ENCODE measurements around the gene ZMIZ1.

ZMIZ1 gene

DNA sequence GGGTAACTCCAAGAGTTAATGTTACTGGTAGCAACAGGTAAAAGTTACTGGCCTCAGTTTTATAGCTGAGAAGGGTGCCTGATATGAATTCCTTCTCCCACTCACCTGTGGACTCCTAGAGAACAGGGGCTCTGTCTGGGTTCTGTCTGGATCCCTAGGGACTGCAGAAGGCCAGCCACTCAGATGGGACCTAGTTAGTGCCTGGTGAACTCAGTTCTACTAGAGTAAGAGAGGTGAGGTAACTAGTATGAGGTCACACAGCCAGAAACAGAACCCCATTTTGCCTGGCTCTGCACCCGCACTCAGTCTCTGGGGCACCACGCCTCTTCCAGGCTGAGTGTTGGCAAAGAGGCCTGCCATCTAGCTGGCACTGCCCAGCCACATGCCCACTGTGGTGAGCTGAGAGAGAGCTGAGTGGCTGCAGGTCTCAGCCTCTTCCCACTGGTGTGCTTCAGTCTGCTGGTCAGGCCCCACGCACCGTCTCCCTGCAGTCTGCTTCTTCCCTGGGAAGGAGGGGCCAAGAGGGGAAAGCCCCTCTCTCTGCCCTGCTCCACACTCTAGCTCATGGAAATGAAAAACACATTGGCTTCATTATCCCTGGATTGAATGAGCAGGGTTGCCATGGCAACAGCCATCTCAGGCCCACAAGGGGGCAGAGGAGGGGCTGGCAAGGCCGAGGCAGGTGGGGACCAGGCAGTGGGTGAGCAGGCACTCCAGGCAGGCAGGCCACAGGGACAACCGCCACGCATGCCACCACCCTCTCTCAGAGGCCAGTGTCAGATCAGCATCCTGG, 110.6 kb downstream of the ZMIZ1 start:
- TF ChIP-seq YY1 (IDR thresholded peaks at IDR 0.05; ENCODE audit: insufficient read depth, insufficient read length): no peak
- TF ChIP-seq ZNF274 (IDR thresholded peaks at IDR 0.05; ENCODE audit: low read depth, low read length): no peak
- no peak for TF ChIP-seq SUZ12 (IDR thresholded peaks at IDR 0.05; ENCODE audit: extremely low read depth, insufficient read depth, insufficient read length)
- no peaks in the 10 kb centered on the region for H3K9me3 ChIP-seq (ENCODE audit: insufficient read depth, low read length)
- DNase-seq (ENCODE audit: low read depth, low spot score): no peak

DNA sequence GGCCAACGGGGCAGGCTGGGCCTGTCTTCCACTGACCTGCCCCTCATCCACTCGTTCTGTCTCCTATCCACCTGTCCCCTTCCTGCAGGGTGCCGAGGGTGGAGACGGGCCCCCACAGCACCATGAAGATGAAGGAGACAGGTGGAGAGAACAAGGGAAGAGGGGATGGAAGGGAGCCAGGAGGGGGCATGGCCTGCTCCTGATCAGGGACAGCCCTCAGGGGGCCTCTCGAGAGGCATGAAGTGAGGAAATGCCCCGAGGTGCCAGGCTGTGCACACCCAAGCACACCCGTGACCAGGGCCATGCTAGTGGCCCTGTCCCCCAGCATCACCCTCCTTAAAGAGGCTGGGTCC, 111.2 kb downstream of the ZMIZ1 start:
- no peak for DNase-seq (ENCODE audit: low read depth, low spot score)
- H3K4me1 ChIP-seq (ENCODE audit: insufficient read depth, insufficient read length): peaks cover 48% of the 10 kb centered on the region
- H3K27me3 ChIP-seq (ENCODE audit: insufficient read depth, insufficient read length): no peaks in the 10 kb centered on the region
- TF ChIP-seq ZNF274 (IDR thresholded peaks at IDR 0.05; ENCODE audit: low read depth, low read length): no peak
- no peak for TF ChIP-seq SUZ12 (IDR thresholded peaks at IDR 0.05; ENCODE audit: extremely low read depth, insufficient read depth, insufficient read length)
- peaks cover 54% of the 10 kb centered on the region for H3K36me3 ChIP-seq (ENCODE audit: insufficient read depth, insufficient read length, low read length)
- H3K9ac ChIP-seq (ENCODE audit: insufficient read length, low read depth): no peak overlapping the region
- no peaks in the 10 kb centered on the region for H3K9me3 ChIP-seq (ENCODE audit: insufficient read depth, low read length)
- H3K4me3 ChIP-seq (ENCODE audit: insufficient read length, low read depth): no peak overlapping the region

More for the DNA sequence above, 110.6 kb downstream of the ZMIZ1 start:
- Histone ChIP-seq H3K36me3 (ENCODE audit: insufficient read depth, insufficient read length, low read length) (peaks cover 57% of the 10 kb centered on the region), H3K4me1 (ENCODE audit: insufficient read depth, insufficient read length) (peaks cover 48% of the 10 kb centered on the region), H3K27me3 (ENCODE audit: insufficient read depth, insufficient read length) (no peaks in the 10 kb centered on the region), H3K9ac (ENCODE audit: insufficient read length, low read depth) (peak overlapping the region; percentile 17), H3K4me3 (ENCODE audit: insufficient read length, low read depth) (no peak overlapping the region)

DNA sequence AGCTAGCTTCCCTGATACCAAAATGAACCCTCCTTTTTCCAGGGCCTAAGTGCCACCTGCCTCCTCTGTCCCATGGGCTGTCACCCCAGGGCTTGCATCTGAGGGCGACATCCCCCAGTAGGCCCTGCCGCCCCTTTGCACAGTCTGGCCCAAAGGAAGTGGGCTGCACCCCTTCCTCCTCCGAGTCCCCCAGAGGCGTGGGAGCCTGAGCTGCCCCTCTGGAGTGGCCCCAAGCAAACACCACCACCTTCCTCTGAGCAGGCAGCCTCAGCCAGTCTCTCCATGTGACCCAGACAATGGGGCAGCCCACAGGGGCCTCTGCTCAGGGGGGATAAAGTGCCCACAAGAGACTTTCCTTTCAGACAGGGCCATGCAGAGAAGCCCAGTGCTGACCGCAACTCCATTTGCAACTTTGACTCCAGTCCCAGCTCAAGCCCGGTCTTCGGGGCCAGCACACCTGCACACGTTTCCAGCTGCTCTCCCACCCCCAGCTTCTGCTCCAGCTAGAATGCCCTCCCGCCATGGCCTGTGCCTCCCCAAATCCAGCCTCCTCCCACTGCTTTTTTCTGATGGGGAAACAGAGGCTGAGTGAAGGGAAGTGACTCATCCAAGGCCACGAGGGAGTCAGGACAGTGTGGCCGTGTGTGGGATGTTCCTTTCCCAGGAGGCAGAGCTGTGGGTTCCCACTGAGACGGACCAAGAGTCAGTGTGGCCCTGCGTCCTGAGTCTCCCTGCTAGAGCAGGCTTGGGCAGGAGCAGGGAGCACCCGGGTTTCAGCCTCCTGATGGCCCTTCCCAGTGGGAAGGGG, 111.9 kb downstream of the ZMIZ1 start:
- H3K27me3 ChIP-seq (ENCODE audit: insufficient read depth, insufficient read length): no peaks in the 10 kb centered on the region
- H3K4me3 ChIP-seq (ENCODE audit: insufficient read length, low read depth): no peak overlapping the region
- H3K9me3 ChIP-seq (ENCODE audit: insufficient read depth, low read length): no peaks in the 10 kb centered on the region
- peaks cover 50% of the 10 kb centered on the region for H3K36me3 ChIP-seq (ENCODE audit: insufficient read depth, insufficient read length, low read length)
- TF ChIP-seq SUZ12 (IDR thresholded peaks at IDR 0.05; ENCODE audit: extremely low read depth, insufficient read depth, insufficient read length): no peak
- no peak for TF ChIP-seq YY1 (IDR thresholded peaks at IDR 0.05; ENCODE audit: insufficient read depth, insufficient read length)
- no peak for TF ChIP-seq ZNF274 (IDR thresholded peaks at IDR 0.05; ENCODE audit: low read depth, low read length)
- H3K9ac ChIP-seq (ENCODE audit: insufficient read length, low read depth): no peak overlapping the region
- H3K4me1 ChIP-seq (ENCODE audit: insufficient read depth, insufficient read length): peaks cover 44% of the 10 kb centered on the region
- DNase-seq (ENCODE audit: low read depth, low spot score): no peak

DNA sequence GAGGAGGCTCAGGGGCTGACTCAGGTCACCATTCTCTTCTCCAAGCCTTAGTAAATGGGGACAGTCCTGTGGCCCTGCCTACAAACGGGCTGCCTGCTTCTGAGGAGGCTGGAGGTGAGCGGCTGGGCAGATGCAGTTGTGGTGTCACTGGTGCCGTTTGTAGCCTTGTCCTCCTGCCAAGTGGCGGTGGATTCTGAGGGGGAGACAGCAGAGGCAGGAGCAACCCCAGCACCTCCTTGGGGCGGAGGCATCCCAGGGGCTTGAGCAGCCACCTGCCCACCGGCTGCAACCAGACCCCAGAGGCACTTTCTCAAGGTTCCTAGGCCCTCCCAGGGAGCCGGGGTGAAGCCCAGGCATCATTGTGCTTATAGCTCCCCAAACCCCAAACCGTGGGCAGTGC, 112.5 kb downstream of the ZMIZ1 start:
- no peak overlapping the region for H3K9ac ChIP-seq (ENCODE audit: insufficient read length, low read depth)
- no peak overlapping the region for H3K4me3 ChIP-seq (ENCODE audit: insufficient read length, low read depth)
- no peaks in the 10 kb centered on the region for H3K27me3 ChIP-seq (ENCODE audit: insufficient read depth, insufficient read length)
- TF ChIP-seq SUZ12 (IDR thresholded peaks at IDR 0.05; ENCODE audit: extremely low read depth, insufficient read depth, insufficient read length) (no peak), YY1 (IDR thresholded peaks at IDR 0.05; ENCODE audit: insufficient read depth, insufficient read length) (no peak), ZNF274 (IDR thresholded peaks at IDR 0.05; ENCODE audit: low read depth, low read length) (no peak)
- H3K4me1 ChIP-seq (ENCODE audit: insufficient read depth, insufficient read length): peaks cover 42% of the 10 kb centered on the region
- no peak for DNase-seq (ENCODE audit: low read depth, low spot score)
- H3K36me3 ChIP-seq (ENCODE audit: insufficient read depth, insufficient read length, low read length): peaks cover 55% of the 10 kb centered on the region
- no peaks in the 10 kb centered on the region for H3K9me3 ChIP-seq (ENCODE audit: insufficient read depth, low read length)

DNA sequence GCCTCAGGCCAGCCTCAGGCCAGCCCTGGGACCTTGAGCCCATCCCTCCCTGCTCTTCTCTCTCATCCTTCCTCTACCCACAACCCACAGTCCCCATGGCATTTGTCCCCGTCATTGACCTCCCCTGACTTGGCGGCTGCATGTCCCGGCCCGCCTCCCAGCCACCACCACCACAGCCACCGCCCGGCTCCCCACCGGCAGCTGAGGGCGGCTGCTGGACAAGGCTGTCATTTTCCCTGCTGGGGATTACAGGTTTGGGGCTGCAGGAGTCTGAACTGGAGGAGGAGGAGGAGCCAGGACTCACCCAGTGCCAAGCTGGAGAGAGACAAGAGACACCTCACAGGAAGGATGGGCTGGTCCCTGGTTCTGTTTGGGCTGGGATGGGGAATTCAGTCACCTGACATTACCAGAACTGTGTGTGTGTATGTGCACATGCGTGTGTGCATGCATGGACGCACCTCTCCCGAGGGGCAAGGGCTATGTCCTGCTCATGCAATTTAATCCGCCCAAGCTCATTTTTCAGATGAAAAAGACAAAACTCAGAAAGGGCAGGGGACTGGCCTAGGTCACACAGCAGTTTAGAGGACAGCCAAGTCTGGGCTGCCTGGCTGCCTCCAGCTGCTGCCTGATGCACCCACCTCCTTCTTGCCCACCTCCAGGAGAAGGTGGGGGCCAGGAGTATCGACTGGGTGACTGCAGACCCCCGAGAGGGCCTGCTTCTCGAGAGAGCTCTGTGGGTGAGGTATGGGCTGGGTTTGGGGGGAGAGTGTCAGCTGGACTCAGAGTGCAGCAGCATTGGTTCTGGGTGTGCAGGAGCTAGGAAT, 113.1 kb downstream of the ZMIZ1 start:
- H3K36me3 ChIP-seq (ENCODE audit: insufficient read depth, insufficient read length, low read length): peaks cover 60% of the 10 kb centered on the region
- no peak for DNase-seq (ENCODE audit: low read depth, low spot score)
- TF ChIP-seq YY1 (IDR thresholded peaks at IDR 0.05; ENCODE audit: insufficient read depth, insufficient read length) (no peak), ZNF274 (IDR thresholded peaks at IDR 0.05; ENCODE audit: low read depth, low read length) (no peak), SUZ12 (IDR thresholded peaks at IDR 0.05; ENCODE audit: extremely low read depth, insufficient read depth, insufficient read length) (no peak)
- H3K4me1 ChIP-seq (ENCODE audit: insufficient read depth, insufficient read length): peaks cover 42% of the 10 kb centered on the region
- H3K27me3 ChIP-seq (ENCODE audit: insufficient read depth, insufficient read length): no peaks in the 10 kb centered on the region
- no peaks in the 10 kb centered on the region for H3K9me3 ChIP-seq (ENCODE audit: insufficient read depth, low read length)
- no peak overlapping the region for H3K4me3 ChIP-seq (ENCODE audit: insufficient read length, low read depth)
- H3K9ac ChIP-seq (ENCODE audit: insufficient read length, low read depth): no peak overlapping the region

DNA sequence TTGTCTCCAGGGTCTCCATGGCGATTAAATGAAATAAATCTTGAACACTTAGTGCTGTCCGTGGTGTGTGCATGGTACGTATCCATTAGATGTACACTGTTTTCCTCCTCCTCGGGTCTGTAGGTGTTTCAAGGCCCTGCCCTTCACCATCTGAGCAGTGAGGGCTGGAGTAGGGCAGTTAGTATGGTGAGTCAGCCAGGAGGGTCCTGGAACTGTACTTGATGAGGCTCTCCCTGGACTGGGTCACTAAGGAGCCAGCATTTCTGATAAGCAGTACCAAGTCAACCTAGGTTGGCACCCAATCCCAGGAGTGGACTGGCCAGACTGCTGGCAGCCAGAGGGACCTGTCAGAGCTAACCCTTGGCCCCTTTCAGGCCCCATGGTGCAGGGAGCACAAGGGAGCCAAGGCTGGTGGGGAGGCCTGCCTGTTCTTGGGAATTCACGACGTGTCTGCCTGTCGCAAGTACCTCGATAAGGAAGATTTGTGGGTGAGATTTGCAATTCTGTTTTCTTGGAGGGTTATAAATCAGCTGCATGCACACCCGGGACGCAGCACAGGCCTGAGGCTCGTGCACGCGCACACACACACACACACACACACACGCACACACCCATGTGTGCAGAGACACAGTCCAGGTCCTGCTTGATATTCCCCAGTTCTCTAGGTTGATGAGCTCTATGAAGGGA, 114.2 kb downstream of the ZMIZ1 start:
- Histone ChIP-seq H3K4me1 (ENCODE audit: insufficient read depth, insufficient read length) (peaks cover 42% of the 10 kb centered on the region), H3K36me3 (ENCODE audit: insufficient read depth, insufficient read length, low read length) (peaks cover 61% of the 10 kb centered on the region)
- no peak for DNase-seq (ENCODE audit: low read depth, low spot score)

More for the DNA sequence above, 114.2 kb downstream of the ZMIZ1 start:
- Histone ChIP-seq H3K4me3 (ENCODE audit: insufficient read length, low read depth) (no peak overlapping the region), H3K9me3 (ENCODE audit: insufficient read depth, low read length) (no peaks in the 10 kb centered on the region), H3K27me3 (ENCODE audit: insufficient read depth, insufficient read length) (no peaks in the 10 kb centered on the region), H3K9ac (ENCODE audit: insufficient read length, low read depth) (peak overlapping the region; percentile 21)
- no peak for TF ChIP-seq SUZ12 (IDR thresholded peaks at IDR 0.05; ENCODE audit: extremely low read depth, insufficient read depth, insufficient read length)
- TF ChIP-seq ZNF274 (IDR thresholded peaks at IDR 0.05; ENCODE audit: low read depth, low read length): no peak
- TF ChIP-seq YY1 (IDR thresholded peaks at IDR 0.05; ENCODE audit: insufficient read depth, insufficient read length): no peak

Data from NT2/D1 (cell line).